ENCODE measurements around the gene TFAP2B.

The TFAP2B gene

DNA sequence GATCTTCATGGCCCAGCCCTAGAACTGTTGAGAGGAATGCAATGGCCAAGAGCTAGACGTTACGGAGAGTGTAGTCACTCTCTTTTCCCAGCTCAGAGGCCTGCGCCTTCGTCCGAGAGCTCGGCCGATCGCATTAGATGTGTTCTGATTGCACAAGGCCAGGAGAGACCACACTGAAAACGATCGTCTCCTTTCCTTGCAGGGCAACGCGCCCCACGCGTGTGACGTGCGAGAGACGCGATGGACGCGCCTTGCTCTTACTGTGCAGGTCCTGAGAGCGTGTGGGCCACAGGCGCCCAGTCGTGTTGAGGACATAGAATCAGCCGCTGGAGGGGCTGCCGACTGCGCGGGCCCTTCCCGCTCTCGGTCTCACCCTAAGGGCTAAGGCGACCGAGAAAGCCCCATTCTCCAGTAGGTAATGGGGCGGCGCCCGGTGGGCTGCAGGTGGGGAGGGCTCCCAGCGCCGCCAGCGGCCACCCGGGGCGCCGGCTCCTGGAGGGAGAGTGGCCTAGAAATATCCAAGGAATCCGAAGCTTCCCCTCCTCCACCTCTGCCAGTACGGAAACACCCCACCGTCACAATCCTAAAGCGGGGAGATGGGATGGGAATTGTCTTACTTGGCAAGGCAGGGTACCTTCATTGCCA is 26.9 kb downstream of the TFAP2B start:
- H3K18ac ChIP-seq (ENCODE audit: low read length) = no peak overlapping the region
- no peaks in the 10 kb centered on the region for H3K9me3 ChIP-seq (ENCODE audit: insufficient read depth, low read depth, low read length)
- peaks cover 13% of the 10 kb centered on the region for H3K27me3 ChIP-seq (ENCODE audit: insufficient read depth, low read length)
- no peaks in the 10 kb centered on the region for H3K36me3 ChIP-seq (ENCODE audit: control insufficient read depth in 1 of 2, insufficient read depth in 2 of 2, low read length in 2 of 2)
- no peak overlapping the region for H3K9ac ChIP-seq (ENCODE audit: low read length)
- H3K4ac ChIP-seq (ENCODE audit: low read depth, low read length) = no peak overlapping the region
- no CpG with 5 or more reads among the region's 44 CpGs for whole genome bisulfite sequencing (ENCODE audit: extremely low coverage, insufficient coverage, insufficient read length)
- peaks cover 18% of the 10 kb centered on the region for H3K79me1 ChIP-seq (ENCODE audit: low read length)
- no peak overlapping the region for H2AFZ ChIP-seq (ENCODE audit: insufficient read depth, low read length, poor library complexity)
- H3K27ac ChIP-seq (ENCODE audit: low read depth, low read length) = no peak overlapping the region
- H3K79me2 ChIP-seq (ENCODE audit: control insufficient read depth, insufficient read depth, low read length, poor library complexity) = no peaks in the 10 kb centered on the region
- no peak for DNase-seq
- H2BK120ac ChIP-seq (ENCODE audit: insufficient read depth, low read length, poor library complexity) = no peak overlapping the region
- H2BK5ac ChIP-seq (ENCODE audit: low read depth, low read length, poor library complexity) = no peak overlapping the region
- H3K4me3 ChIP-seq (ENCODE audit: low read depth, low read length) = peak overlapping the region; percentile 27
- no peak overlapping the region for H2AK5ac ChIP-seq (ENCODE audit: low read length)
- no peak overlapping the region for H3K23ac ChIP-seq (ENCODE audit: low read length)
- H3K4me1 ChIP-seq (ENCODE audit: control insufficient read depth in 1 of 2, insufficient read depth in 2 of 2, low read length in 2 of 2) = peaks cover 21 to 30% of the 10 kb centered on the region in 2 experiments
- no peak overlapping the region for H4K91ac ChIP-seq (ENCODE audit: low read depth, low read length)
- H4K8ac ChIP-seq (ENCODE audit: low read depth, low read length) = peak overlapping the region; percentile 23
- H3K14ac ChIP-seq (ENCODE audit: low read length) = peak overlapping the region; percentile 2
- no peak overlapping the region for H4K12ac ChIP-seq (ENCODE audit: low read depth, low read length)
- peak overlapping the region; percentile 50 for H3K4me2 ChIP-seq (ENCODE audit: low read length)
- H2BK12ac ChIP-seq (ENCODE audit: low read length) = no peak overlapping the region

DNA sequence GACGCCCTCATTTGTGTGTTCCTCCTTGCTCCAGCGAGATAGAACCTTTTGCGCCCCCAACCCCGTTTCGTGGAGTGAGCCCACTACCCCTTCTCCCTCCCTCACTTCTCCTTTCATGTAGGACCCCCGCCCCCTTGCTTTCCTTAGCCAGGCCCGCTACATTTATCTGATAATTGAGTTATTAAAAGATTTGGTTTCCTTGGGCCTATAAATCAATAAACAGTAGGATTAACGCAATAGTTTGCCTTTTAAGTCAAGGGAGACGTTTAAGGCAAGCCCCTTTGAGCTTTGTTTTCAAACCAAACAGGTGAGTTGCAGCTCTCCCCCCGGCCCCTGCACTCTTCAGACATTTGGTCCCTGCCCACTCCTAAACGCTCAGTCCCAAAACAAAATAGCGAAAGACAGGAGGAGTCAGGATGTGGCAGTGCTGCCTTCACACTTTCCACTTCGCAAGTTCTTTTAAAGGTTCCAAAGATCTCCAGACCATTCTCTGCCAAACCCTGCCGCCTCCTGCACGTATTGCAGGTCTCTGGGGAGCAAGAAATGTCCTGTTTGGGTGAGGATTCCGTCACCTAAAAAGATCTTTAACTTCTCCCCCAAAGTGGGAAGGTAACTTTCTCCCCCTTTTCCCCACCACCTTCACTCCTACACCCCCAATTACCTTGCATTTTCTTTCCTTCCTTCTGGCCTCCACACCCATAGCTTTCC is 27.6 kb downstream of the TFAP2B start:
- H3K36me3 ChIP-seq (ENCODE audit: control insufficient read depth in 1 of 2, insufficient read depth in 2 of 2, low read length in 2 of 2) = no peaks in the 10 kb centered on the region
- no peak overlapping the region for H3K4me3 ChIP-seq (ENCODE audit: low read depth, low read length)
- no peaks in the 10 kb centered on the region for H3K79me2 ChIP-seq (ENCODE audit: control insufficient read depth, insufficient read depth, low read length, poor library complexity)
- WGBS (ENCODE audit: extremely low coverage, insufficient coverage, insufficient read length) = no CpG with 5 or more reads among the region's 16 CpGs
- H3K4me1 ChIP-seq (ENCODE audit: control insufficient read depth in 1 of 2, insufficient read depth in 2 of 2, low read length in 2 of 2) = peaks cover 23 to 36% of the 10 kb centered on the region in 2 experiments
- no peak overlapping the region for H3K23ac ChIP-seq (ENCODE audit: low read length)
- no peak overlapping the region for H2BK12ac ChIP-seq (ENCODE audit: low read length)
- no peak overlapping the region for H3K18ac ChIP-seq (ENCODE audit: low read length)
- no peak overlapping the region for H3K14ac ChIP-seq (ENCODE audit: low read length)
- H3K27ac ChIP-seq (ENCODE audit: low read depth, low read length) = no peak overlapping the region
- H3K4ac ChIP-seq (ENCODE audit: low read depth, low read length) = no peak overlapping the region
- peaks cover 13% of the 10 kb centered on the region for H3K27me3 ChIP-seq (ENCODE audit: insufficient read depth, low read length)
- no peak for DNase-seq
- H3K79me1 ChIP-seq (ENCODE audit: low read length) = peaks cover 18% of the 10 kb centered on the region
- H4K91ac ChIP-seq (ENCODE audit: low read depth, low read length) = no peak overlapping the region
- no peak overlapping the region for H4K8ac ChIP-seq (ENCODE audit: low read depth, low read length)
- no peak overlapping the region for H2AK5ac ChIP-seq (ENCODE audit: low read length)
- no peak overlapping the region for H4K12ac ChIP-seq (ENCODE audit: low read depth, low read length)
- no peak overlapping the region for H2BK120ac ChIP-seq (ENCODE audit: insufficient read depth, low read length, poor library complexity)
- H2BK5ac ChIP-seq (ENCODE audit: low read depth, low read length, poor library complexity) = no peak overlapping the region
- no peaks in the 10 kb centered on the region for H3K9me3 ChIP-seq (ENCODE audit: insufficient read depth, low read depth, low read length)
- H3K4me2 ChIP-seq (ENCODE audit: low read length) = peak overlapping the region; percentile 50
- no peak overlapping the region for H3K9ac ChIP-seq (ENCODE audit: low read length)
- H2AFZ ChIP-seq (ENCODE audit: insufficient read depth, low read length, poor library complexity) = no peak overlapping the region

DNA sequence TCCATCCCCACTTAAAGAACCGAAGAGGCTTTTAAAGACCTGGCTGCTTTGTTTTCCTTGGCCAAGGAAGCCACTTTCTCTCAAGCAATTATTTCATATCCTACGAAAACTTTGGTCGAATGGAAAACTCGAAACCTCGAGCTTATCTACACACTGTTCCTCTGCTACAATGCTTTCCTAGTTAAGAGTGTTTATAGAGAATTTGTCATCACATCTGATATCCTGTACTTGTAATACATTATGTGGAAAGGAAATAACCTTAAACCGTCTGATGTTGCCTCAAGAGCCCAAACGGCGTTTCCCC is 28.1 kb downstream of the TFAP2B start:
- Histone ChIP-seq H3K36me3 (ENCODE audit: control insufficient read depth in 1 of 2, insufficient read depth in 2 of 2, low read length in 2 of 2) (no peaks in the 10 kb centered on the region), H2AFZ (ENCODE audit: insufficient read depth, low read length, poor library complexity) (no peak overlapping the region), H4K12ac (ENCODE audit: low read depth, low read length) (no peak overlapping the region), H2BK120ac (ENCODE audit: insufficient read depth, low read length, poor library complexity) (no peak overlapping the region), H3K23ac (ENCODE audit: low read length) (no peak overlapping the region), H2BK12ac (ENCODE audit: low read length) (no peak overlapping the region), H3K79me1 (ENCODE audit: low read length) (peaks cover 18% of the 10 kb centered on the region), H2AK5ac (ENCODE audit: low read length) (no peak overlapping the region), H3K9ac (ENCODE audit: low read length) (no peak overlapping the region), H3K4me1 (ENCODE audit: control insufficient read depth in 1 of 2, insufficient read depth in 2 of 2, low read length in 2 of 2) (peaks cover 23 to 36% of the 10 kb centered on the region in 2 experiments), H3K79me2 (ENCODE audit: control insufficient read depth, insufficient read depth, low read length, poor library complexity) (no peaks in the 10 kb centered on the region), H3K4ac (ENCODE audit: low read depth, low read length) (no peak overlapping the region), H2BK5ac (ENCODE audit: low read depth, low read length, poor library complexity) (no peak overlapping the region), H3K4me3 (ENCODE audit: low read depth, low read length) (no peak overlapping the region), H3K4me2 (ENCODE audit: low read length) (no peak overlapping the region), H3K27ac (ENCODE audit: low read depth, low read length) (no peak overlapping the region), H4K91ac (ENCODE audit: low read depth, low read length) (no peak overlapping the region), H3K18ac (ENCODE audit: low read length) (no peak overlapping the region), H4K8ac (ENCODE audit: low read depth, low read length) (no peak overlapping the region), H3K14ac (ENCODE audit: low read length) (no peak overlapping the region), H3K9me3 (ENCODE audit: insufficient read depth, low read depth, low read length) (no peaks in the 10 kb centered on the region), H3K27me3 (ENCODE audit: insufficient read depth, low read length) (peaks cover 13% of the 10 kb centered on the region)
- no peak for DNase-seq
- WGBS (ENCODE audit: extremely low coverage, insufficient coverage, insufficient read length) = no CpG with 5 or more reads among the region's 8 CpGs

DNA sequence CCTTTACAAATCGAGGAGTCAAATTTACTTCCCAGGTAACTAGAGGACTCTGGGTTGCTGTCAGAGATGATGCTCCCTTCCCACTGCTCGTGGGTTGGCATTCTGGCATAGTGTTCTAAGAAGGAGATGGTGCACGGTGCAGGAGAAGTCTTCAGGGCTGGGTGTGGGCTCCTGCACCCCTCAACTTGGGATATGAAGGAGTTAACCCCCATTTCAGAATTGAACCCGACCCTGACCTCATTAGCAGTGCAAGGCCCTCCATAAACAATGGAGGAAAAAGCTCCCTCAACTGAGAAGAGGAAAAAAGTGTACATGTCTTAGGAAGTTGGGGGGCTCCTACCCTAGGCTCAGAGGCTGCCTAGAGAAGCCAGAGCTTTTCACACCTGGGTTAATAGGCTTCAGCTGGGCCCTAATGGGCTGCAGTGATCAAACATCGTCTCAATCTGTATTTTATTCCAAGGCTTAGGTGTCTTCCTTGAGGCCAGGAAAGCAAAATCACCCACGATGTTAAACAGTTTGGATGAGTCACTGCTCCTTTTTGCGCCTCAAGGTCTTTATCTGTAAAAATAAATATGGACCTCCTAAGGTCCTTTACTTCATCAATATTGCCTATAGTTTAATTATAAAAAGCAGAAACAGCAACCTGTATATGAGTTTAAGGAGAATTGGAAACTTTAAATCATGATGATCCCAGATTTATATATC is 29.4 kb downstream of the TFAP2B start:
- H3K9ac ChIP-seq (ENCODE audit: low read length) = no peak overlapping the region

More for the DNA sequence above, 29.4 kb downstream of the TFAP2B start:
- peaks cover 12% of the 10 kb centered on the region for H3K79me1 ChIP-seq (ENCODE audit: low read length)
- no CpG with 5 or more reads among the region's 7 CpGs for WGBS (ENCODE audit: extremely low coverage, insufficient coverage, insufficient read length)
- DNase-seq = no peak
- no peak overlapping the region for H4K8ac ChIP-seq (ENCODE audit: low read depth, low read length)
- H2BK12ac ChIP-seq (ENCODE audit: low read length) = no peak overlapping the region
- no peak overlapping the region for H3K18ac ChIP-seq (ENCODE audit: low read length)
- H3K27me3 ChIP-seq (ENCODE audit: insufficient read depth, low read length) = peaks cover 13% of the 10 kb centered on the region
- no peak overlapping the region for H3K4me3 ChIP-seq (ENCODE audit: low read depth, low read length)
- peaks cover 16 to 26% of the 10 kb centered on the region in 2 experiments for H3K4me1 ChIP-seq (ENCODE audit: control insufficient read depth in 1 of 2, insufficient read depth in 2 of 2, low read length in 2 of 2)
- no peak overlapping the region for H4K12ac ChIP-seq (ENCODE audit: low read depth, low read length)
- no peaks in the 10 kb centered on the region for H3K79me2 ChIP-seq (ENCODE audit: control insufficient read depth, insufficient read depth, low read length, poor library complexity)
- H2BK120ac ChIP-seq (ENCODE audit: insufficient read depth, low read length, poor library complexity) = no peak overlapping the region
- H3K14ac ChIP-seq (ENCODE audit: low read length) = no peak overlapping the region
- H2AK5ac ChIP-seq (ENCODE audit: low read length) = no peak overlapping the region
- H3K27ac ChIP-seq (ENCODE audit: low read depth, low read length) = no peak overlapping the region
- H2AFZ ChIP-seq (ENCODE audit: insufficient read depth, low read length, poor library complexity) = no peak overlapping the region
- no peak overlapping the region for H2BK5ac ChIP-seq (ENCODE audit: low read depth, low read length, poor library complexity)
- H3K4me2 ChIP-seq (ENCODE audit: low read length) = no peak overlapping the region
- no peak overlapping the region for H4K91ac ChIP-seq (ENCODE audit: low read depth, low read length)
- no peak overlapping the region for H3K4ac ChIP-seq (ENCODE audit: low read depth, low read length)
- no peaks in the 10 kb centered on the region for H3K9me3 ChIP-seq (ENCODE audit: insufficient read depth, low read depth, low read length)
- no peaks in the 10 kb centered on the region for H3K36me3 ChIP-seq (ENCODE audit: control insufficient read depth in 1 of 2, insufficient read depth in 2 of 2, low read length in 2 of 2)
- peak overlapping the region; percentile 78 for H3K23ac ChIP-seq (ENCODE audit: low read length)
